Neural cell (in vitro differentiated cells): ENCODE results near the gene P3H2.

ENCODE experiments used
- EP300 ChIP-seq: fragments of 450-650 bp; conservative IDR thresholded peaks from 2 replicates; pipeline ENCODE4 v1.6.1; 2014; ENCODE audit warnings: antibody characterized with exemption, mild to moderate bottlenecking, moderate library complexity; ENCODE audit not compliant: poor library complexity, severe bottlenecking
- EZH2 ChIP-seq: fragments of 200-600, 300-800 bp; shearing (Covaris generic), sonication (generic); IDR thresholded peaks from 2 replicates; pipeline ENCODE4 v1.6.1; 2014; ENCODE audit warnings: antibody characterized with exemption, low read length, borderline replicate concordance, mild to moderate bottlenecking; ENCODE audit not compliant: insufficient read depth, poor library complexity, severe bottlenecking
- POLR2AphosphoS5 ChIP-seq: IDR thresholded peaks from 2 replicates; pipeline ENCODE4 v1.6.1; 2012
- RAD21 ChIP-seq: fragments of 450-650 bp; conservative IDR thresholded peaks from 2 replicates; pipeline ENCODE4 v1.6.1; 2014; ENCODE audit warnings: antibody characterized with exemption, mild to moderate bottlenecking, moderate library complexity
- SMC3 ChIP-seq: fragments of 450-650 bp; conservative IDR thresholded peaks from 2 replicates; pipeline ENCODE4 v1.6.1; 2014; ENCODE audit warnings: antibody characterized with exemption, mild to moderate bottlenecking, moderate library complexity; ENCODE audit not compliant: poor library complexity
- TAF1 ChIP-seq: IDR thresholded peaks from 2 replicates; pipeline ENCODE4 v1.6.1; 2012; ENCODE audit warnings: low read depth
- TF ChIP-seq, protein P1 (sequence below): fragments of 450-650 bp; IDR thresholded peaks from 2 replicates; pipeline ENCODE4 v1.5.1; 2014; ENCODE audit warnings: antibody characterized with exemption, mild to moderate bottlenecking, moderate library complexity; ENCODE audit not compliant: poor library complexity, severe bottlenecking

GRCh38 chr3:190010486-190010885 lies 110.2 kb downstream of the P3H2 start:
- TF ChIP-seq, protein P1, sequence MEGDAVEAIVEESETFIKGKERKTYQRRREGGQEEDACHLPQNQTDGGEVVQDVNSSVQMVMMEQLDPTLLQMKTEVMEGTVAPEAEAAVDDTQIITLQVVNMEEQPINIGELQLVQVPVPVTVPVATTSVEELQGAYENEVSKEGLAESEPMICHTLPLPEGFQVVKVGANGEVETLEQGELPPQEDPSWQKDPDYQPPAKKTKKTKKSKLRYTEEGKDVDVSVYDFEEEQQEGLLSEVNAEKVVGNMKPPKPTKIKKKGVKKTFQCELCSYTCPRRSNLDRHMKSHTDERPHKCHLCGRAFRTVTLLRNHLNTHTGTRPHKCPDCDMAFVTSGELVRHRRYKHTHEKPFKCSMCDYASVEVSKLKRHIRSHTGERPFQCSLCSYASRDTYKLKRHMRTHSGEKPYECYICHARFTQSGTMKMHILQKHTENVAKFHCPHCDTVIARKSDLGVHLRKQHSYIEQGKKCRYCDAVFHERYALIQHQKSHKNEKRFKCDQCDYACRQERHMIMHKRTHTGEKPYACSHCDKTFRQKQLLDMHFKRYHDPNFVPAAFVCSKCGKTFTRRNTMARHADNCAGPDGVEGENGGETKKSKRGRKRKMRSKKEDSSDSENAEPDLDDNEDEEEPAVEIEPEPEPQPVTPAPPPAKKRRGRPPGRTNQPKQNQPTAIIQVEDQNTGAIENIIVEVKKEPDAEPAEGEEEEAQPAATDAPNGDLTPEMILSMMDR: no peak
- TF ChIP-seq EZH2: no peak
- TF ChIP-seq SMC3: no peak
- TF ChIP-seq RAD21: no peak
- no peak for TF ChIP-seq POLR2AphosphoS5
- no peak for TF ChIP-seq EP300
- no peak for TF ChIP-seq TAF1
